Endometrium (tissue), 2 donors: ENCODE results near the gene FRMPD1.

Source experiments
- FAIRE-seq: peaks from 2 replicates; lab custom pipeline; 2012; peaks lifted over from hg19 to GRCh38; lab: Jason Lieb, UNC
- donor health status: control.
- donor health status: control.

FRMPD1 gene

DNA sequence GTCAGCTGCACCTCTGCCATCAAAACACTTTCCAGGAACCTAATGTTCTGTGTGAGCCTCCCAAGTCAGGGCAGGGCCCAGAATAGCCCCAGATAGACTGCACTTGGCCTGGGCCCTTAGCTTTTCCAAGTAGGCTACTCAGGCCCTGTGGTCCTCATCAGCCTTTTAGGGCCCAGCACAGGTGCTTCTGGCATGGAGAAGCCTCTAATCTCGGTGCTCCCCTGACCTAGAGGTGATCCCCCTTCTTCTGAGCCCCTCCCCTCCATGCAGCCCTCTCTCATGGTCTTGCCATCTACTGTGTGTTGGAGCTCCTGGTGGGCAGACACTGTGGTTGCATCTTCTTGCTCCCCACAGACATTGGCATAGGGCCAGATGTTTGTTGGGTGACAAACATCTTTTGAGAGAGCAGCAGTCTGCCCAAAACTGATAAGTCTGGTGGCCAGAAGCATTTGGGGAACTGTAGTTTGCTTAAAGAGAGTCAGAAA lies 28.1 kb downstream of the FRMPD1 start:
- FAIRE-seq = no peak

DNA sequence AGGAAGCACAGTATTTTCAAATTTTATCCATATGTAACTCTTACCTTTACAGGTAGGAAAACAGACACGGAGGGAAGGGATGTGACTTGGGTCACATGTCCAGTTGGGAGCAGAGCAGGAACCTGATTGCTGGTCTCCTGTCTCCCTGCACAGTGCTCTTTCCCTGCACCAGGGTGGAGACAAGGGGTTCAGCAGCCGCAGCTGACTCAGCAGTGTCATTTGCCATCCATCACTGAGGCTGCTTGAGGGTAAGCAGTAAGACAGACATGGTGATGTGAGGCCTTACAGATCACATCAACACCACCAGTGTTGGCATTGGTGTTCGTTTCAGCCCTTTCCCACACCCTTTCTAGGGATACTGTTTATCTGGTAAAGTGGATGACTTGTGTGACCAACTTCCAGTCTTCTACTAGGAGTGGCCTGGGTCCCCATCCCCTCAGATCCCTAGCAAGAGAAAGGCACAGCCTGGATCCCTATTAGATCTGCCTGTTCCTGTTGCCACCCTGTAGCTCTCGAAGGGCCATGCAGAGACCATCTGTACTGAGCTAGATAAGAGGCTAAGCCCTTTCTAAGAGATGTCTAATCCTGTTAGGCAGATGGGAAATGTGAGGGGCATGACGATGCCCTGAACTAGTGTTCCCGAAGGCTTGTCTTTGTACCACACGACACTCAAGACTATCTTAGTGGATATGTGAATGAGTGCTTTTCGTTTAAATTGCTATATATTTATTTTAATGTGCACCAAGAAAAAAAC lies 29.1 kb downstream of the FRMPD1 start:
- no peak for FAIRE-seq

DNA sequence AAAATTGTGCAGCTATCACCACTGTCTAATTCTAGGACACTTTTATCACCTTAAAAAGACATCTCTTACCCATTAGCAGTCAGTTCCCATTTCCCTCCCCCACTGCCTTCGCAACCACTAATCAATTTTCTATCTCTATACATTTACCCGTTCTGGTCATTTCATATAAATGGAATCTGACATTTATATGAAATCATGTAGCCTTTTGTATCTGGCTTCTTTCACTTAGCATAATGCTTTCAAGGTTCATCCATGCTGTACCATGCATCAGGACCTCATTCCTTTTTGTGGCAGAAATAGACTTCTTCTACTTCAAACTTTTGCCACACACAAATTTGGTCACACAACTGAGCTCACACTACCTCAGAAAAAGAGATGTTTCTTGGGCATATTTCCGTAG lies 32.2 kb downstream of the FRMPD1 start:
- FAIRE-seq = no peak

DNA sequence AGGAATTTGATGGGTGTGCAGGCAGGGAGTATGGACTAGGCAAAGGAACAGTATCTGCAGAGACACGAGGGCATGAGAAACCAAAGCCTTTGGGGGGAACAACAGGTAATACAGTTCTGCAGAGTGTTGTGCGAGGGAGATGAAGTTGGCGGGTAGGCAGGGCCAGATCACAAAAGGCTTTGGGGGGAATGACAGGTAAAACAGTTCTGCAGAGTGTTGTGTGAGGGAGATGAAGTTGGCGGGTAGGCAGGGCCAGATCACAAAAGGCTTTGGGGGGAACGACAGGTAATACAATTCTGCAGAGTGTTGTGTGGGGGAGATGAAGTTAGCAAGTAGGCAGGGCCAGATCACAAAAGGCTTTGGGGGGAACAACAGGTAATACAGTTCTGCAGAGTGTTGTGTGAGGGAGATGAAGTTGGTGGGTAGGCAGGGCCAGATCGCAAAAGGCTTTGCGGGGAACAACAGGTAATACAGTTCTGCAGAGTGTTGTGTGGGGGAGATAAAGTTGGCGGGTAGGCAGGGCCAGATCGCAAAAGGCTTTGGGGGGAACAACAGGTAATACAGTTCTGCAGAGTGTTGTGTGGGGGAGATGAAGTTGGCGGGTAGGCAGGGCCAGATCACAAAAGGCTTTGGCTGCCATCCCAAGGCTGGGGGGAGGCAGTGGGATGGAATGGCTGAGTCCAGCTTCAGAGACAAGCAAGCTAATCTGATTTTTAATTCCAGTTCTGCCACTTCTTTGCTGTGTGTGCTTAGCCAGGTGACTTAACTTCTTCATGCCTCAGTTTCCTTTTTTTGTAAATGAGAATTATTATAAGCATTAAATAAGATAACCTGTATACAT lies 33.0 kb downstream of the FRMPD1 start:
- no peak for FAIRE-seq

DNA sequence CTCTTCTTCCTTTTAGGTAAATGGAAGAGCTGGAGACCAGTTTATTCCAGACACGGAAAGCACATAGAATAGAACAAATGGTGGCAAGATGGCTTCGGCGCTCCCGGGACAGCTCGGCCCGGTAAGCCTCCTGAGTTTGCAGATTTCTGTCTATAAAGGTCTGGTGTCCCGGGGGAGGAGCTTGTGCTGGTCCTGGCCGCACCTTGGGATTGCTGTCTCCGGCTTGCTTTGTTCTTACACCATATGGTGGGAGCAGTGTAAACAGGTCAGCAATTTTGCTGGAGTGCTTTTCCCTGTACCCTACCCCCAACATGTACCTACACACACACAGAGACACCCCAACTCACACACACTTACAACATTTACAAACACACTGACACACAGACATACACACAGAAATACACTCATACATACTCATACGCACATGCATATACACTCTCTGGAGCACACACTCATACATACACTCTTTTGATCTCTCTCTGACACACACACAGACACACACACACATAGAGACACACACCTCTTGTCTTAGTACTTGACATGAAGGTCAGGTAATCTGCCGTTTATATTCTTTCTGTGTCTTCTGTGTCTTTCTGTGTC lies 42.0 kb downstream of the FRMPD1 start:
- FAIRE-seq = no peak

DNA sequence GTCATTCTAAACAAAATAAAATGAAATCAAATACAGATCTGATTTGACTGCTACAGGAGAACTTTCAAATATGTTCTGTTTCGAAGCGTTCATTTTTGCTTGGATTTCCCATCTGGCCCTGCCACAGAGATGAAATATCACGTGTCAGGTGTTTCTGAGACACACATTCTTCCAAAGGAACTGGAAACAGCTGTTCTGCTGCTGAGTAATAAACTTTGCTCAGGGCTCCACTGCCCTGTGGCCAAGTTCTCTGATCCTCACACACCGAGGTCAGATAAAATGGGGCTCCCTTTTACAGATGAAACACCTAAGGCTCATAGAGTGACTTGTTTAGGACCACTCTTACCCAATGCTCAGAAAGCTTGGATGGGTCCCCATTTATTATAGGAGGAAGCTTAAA lies 42.5 kb downstream of the FRMPD1 start:
- FAIRE-seq = no peak

DNA sequence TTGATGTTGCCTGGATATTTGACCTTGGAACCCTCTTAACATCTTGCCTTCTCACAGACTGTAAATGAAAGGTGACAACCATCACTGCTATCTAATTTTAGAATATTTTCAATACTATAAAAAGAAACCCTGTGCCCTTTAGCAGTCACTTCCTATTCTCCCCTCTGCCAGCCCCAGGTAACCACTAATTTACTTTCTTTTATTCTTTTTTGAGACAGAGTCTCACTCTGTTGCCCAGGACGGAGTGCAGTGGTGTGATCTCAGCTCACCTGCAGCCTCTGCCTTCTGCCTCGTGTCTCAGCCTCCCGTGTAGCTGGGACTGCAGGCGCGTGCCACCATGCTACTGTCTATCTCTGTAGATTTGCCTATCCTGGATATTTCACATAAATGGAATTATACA lies 43.6 kb downstream of the FRMPD1 start:
- FAIRE-seq = no peak

DNA sequence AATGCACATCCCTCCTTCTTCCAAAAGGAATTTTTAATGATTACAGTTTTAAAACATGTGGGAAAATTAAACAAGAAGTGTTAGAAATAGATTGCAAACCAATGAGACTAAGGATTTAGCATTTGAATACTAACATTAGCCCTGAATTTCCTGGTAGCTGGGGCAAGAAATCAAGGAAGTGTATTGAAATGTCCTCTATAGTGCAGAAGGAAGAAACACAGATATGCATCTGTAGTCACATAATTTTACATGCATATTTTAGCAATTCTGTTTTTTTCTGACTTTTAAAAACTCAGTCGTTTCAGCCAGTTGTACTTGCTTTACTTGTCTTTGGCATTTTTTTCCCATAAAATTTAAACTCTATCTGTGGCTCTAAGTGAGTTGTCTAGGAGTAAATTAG lies 45.8 kb downstream of the FRMPD1 start:
- no peak for FAIRE-seq

DNA sequence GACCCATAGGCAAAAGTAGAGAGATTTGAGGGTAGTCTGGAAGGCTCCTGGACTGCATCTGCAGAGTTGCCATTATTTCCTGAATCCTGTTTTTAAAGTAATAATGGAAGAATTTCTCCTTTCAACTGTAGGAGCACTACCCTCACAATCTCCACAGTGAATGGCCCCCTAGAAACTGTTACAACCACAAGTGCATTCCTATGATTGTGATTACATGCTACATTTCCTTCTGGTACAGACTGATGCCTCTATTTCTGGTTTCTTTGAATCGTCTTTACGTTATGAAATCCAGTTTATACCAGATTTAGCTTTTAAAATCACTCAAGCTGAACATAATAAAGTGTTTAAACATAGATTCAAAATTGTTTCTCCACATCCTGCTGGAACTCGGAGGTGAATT lies 49.4 kb downstream of the FRMPD1 start:
- FAIRE-seq = no peak

DNA sequence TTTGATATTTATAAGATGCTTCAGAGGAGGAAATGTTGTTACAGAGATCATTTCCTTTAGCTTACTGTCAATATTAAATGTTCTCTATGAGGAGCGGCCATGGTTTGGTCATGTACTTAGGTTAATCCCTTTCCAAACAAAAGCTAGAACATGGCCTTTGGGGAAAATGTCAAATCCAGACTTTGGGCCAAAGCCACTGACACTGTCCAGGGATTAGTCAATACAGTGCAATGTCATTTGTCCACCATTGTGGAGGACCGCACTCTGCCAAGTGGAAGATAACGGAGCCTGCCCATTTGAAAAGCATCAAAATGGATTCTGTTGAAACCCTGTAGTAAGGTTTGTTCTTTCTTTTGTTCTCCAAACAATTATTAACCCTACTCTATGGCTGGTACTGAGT lies 50.1 kb downstream of the FRMPD1 start:
- no peak for FAIRE-seq

DNA sequence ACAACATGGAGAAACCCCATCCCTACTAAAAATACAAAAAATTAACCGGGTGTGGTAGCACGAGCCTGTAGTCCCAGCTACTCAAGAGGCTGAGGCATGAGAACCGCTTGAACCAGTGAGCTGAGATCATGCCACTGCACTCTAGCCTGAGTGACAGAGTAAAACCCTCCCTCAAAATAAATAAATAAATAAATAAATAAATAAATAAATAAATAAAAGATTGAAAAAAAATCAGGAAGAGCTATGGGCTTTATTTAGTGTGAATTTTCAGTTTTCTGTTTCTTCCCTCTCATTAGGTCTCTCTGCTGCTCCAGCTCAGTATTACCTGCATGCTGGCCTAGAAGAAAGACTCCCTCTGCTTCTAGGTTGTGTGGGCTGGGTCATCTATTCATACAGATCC lies 55.0 kb downstream of the FRMPD1 start:
- no peak for FAIRE-seq

DNA sequence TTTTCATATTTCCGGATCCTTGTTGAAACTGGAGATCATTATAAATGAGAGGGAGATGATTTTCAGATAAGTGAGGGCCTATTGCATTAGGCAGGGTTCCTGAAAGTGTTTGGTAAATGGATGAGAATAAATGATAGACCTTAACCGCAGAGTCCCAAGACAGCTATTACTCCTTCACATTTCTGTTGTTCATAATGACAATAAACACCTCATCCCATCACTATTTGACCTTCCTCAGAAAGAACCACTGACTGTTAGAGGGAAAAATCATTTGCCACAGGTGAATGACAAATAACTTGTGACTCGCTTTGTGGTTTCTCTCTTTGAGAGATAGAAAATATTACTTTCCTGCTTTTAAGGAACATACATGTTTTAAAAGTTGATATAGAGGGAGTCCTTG lies 55.5 kb downstream of the FRMPD1 start:
- FAIRE-seq = no peak

DNA sequence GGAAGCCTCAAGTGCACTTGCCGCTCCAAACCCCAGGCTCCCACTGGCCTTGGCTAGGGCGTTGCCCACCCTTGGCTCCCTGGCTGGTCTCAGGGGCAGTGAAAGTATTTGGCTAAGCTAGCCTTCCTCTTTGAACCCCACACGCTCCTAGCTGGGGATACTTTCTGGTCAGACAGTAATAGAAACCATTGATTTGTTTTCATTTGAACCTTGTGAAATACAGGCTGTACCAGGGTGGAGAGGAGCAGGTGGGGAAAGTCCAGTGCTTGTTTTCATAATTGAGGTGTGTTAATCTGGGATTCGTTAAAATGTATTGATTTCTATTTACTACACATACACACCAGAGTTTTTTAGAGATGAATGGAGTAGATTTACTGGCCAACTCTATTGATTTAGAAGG lies 57.0 kb downstream of the FRMPD1 start:
- no peak for FAIRE-seq

DNA sequence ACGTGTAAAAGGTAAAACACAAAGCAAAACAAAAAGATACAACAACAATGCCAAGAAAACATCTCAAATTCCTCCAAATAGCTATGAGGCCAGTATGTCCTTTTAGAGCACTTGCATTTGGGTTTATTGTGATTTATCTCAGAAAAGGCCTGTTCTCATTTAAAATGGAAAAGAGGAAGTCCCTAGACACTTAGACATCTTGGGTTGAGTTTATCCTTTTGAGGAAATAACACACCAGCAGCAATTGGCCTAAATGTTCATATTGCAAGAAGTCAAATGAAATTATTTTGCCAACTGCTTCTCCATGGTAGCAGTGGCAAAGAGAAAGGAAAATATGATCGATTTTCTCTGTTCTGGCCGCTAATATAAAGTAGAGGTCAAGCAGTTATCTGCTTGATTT lies 59.3 kb downstream of the FRMPD1 start:
- FAIRE-seq = no peak

DNA sequence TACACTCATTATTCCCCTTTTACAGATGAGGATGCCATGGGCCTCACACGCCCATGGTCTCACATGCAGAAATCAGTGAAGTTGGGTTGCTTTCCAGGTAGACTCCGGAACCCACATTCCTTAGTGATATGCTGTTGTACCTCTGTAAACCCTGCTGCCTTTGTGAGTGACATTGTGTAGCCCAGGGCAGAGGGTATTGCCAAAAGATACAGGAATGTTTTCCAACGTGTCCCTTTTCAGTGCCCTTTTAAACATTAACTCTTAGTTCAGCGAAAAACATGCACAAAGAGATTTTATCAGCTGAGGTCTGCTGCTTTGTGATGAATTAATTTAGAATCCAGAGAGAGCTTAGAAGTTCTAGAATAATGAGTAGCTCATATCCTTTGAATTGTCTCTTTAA lies 64.5 kb downstream of the FRMPD1 start:
- FAIRE-seq = no peak

DNA sequence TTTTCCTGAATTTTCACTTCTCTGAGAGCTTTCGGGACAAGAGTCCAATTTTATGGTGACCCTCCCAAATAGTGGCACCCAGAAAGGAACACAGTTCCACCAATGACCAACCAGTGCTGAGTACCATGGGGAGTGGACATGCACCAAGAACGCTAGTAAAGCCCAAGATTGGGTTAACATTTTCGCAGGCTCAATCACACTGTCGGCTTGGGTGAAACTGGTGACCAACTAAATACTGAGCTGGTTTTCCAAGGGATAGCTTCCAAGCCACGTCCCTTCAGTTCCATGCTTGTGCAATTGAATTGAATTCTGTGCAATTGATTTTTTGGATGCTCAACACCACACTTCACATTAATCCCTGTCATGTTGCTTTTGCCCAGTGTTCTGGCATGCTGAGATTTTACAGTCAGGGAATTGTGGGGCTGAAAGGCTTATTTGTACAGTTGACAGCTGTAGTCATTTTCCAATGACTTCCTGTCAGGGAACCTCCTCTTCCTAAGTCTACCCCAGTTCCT lies 65.3 kb downstream of the FRMPD1 start:
- no peak for FAIRE-seq

DNA sequence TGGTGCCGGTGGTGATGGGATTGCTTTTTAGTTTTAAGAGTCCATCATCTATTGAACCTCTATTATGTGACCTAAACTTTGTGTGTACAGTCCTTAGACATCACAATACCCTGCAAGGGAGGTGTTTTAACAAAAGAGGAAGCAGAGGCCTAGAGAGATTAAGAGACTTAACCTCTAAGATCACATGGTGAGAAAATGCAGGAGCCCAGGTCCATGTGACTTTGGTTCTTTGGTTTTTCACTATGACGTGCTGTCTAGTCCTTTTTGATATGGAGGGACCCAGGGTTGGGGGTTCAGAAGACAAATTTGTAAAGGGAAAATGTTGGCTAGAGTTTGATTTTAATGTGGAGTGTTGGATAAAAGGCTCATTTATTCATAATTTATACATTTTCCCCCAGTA lies 68.8 kb downstream of the FRMPD1 start:
- FAIRE-seq = no peak

DNA sequence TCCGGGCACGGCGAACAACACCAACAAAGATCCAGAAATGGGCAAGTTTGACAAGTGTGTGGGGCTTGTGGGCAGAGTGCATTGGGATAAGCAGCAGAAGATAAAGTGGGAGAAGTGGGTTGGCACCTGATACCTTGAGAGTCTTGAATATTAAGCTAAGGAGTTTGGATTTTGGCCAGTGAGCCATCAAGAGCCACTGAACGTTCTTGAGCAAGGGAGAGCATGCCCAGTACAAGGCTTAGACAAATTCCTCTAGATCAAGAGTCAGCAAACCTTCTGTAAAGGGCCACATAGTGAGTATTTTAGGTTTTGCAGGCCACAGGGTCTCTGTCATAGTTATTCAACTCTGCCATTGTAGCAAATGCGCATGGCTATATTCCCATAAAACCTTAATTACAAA lies 76.3 kb downstream of the FRMPD1 start:
- no peak for FAIRE-seq

DNA sequence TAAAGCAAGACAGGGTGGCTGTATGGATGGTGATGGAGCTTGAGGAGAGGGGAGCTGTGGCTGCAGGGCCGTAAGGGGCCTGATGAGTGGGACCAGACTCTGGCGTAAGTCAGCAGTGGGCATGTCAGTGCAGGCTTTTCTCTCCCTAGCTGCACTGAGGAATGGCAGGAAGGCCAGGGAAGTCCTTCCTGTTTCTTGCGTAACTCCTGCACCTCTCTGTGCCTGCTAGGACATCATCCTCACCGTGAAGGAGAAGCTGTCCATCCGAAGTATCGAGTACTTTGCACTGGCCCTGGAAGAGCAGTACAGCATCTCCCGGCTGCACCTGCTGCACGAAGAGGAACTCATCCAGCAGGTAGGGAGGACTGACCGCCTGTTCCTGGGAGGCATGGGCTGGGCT lies 78.7 kb downstream of the FRMPD1 start:
- no peak for FAIRE-seq

DNA sequence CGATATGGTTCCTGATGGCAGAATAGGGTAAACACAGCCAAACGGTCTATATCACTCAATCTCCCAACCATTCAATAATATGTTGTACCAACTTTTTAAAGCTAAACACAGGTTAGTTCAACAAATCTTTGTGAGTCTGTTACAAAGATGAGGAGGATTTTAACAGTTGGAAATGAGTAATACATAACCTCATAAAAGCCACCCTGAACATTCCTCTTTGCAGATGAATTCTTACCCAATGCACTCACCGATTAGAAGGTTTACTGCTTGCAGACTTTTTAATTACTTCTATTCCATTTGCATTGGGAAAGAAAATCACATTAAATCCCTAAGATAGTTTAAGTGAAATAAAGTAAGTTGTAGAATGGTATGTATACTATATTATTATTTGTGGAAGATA lies 79.5 kb downstream of the FRMPD1 start:
- FAIRE-seq = no peak

DNA sequence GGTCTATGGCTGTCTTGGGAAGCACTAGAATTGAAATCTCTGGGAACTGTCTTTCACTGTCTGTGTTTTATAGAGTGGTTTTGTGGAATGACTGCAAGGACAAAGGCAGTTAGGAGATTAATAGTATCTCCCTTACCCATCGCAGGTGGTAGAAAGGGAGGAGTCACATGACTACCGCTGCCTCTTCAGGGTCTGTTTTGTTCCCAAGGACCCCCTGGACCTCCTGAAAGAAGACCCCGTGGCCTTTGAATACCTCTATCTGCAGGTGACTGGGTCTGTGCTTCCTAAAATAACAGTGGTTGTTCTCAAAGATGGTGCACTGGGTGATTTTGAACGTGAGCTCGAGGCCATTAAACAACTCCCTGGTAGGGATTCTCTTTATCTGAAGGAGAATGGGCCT lies 80.1 kb downstream of the FRMPD1 start:
- no peak for FAIRE-seq

DNA sequence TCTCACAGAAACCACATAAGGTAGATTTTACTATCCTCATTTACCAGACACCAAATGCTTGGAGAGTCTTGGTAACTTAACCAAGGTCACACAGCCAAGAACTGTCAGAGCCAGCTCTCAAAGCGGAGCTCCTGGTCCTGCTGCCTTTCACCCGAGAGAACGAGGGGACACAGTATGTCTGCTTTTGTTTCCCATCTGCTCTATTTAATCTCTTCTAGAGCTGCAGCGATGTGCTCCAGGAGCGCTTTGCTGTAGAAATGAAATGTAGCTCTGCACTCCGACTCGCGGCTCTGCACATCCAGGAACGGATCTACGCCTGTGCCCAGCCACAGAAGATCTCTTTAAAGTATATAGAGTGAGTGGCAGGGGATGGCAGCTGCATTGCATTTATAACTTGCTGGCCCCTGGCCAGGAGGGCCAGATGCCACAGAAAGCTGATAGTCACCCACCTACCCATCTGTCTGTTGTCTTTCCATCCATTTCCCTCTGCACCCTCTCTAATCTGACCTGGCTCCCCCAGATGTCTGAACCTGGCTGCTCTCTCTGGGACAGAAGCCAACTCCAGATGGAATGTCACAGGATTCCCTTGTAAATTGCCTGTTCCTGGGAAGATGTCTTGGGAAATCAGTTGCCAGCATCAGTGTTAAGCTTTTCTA lies 81.5 kb downstream of the FRMPD1 start:
- FAIRE-seq = no peak
